Measurements from ENCODE around the gene BRPF1.

The BRPF1 gene

GRCh38 chr3:9701711-9702110 is 29.8 kb upstream of the BRPF1 start:
- H3K4me3 ChIP-seq (ENCODE audit: low read depth, low read length) = no peak overlapping the region
- DNase-seq (ENCODE audit: low read depth) = no peak
- no peak for TF ChIP-seq CTCF (conservative IDR thresholded peaks at IDR 0.05; ENCODE audit: low read depth, low read length)

DNA sequence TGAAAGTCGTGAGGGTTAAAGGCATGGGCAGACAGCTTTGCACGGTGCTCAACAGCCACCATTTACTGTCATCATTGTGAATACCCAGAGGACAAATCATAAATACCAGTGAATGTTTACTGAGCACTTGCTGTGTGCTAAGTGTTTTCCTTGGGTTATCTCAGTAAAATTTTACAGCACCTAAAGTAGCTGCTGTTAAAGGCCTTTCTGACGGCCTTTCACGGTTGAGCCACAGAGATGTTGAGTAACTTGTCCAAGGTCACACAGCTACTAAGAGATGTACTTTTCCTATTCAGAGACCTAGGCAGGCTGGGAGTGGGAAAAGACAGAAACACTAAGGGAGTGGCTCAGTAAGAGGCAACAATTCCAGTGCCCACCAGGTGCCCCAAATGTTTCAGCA is 28.3 kb upstream of the BRPF1 start:
- H3K4me3 ChIP-seq (ENCODE audit: low read depth, low read length) = no peak overlapping the region
- no peak for TF ChIP-seq CTCF (conservative IDR thresholded peaks at IDR 0.05; ENCODE audit: low read depth, low read length)
- DNase-seq (ENCODE audit: low read depth) = no peak

GRCh38 chr3:9703736-9704346 is 27.7 kb upstream of the BRPF1 start, which contains the start of gene CPNE9:
Gene CPNE9 (plus strand): TSS chr3:9703833. CDS start chr3:9703997, 164 bp downstream.
- no peak for TF ChIP-seq CTCF (conservative IDR thresholded peaks at IDR 0.05; ENCODE audit: low read depth, low read length)

GRCh38 chr3:9704347-9705322 is 26.9 kb upstream of the BRPF1 start:
- H3K4me3 ChIP-seq (ENCODE audit: low read depth, low read length) = peak overlapping the region; percentile 20
- no peak for TF ChIP-seq CTCF (conservative IDR thresholded peaks at IDR 0.05; ENCODE audit: low read depth, low read length)
- DNase-seq (ENCODE audit: low read depth) = peak; percentile 30

More at GRCh38 chr3:9703736-9704346, 27.7 kb upstream of the BRPF1 start, which contains the start of gene CPNE9:
- no peak for DNase-seq (ENCODE audit: low read depth)
- H3K4me3 ChIP-seq (ENCODE audit: low read depth, low read length) = peak within 1 kb of the TSS; percentile 20

- H3K4me3 ChIP-seq (ENCODE audit: low read depth, low read length) = no peak overlapping the region
- TF ChIP-seq CTCF (conservative IDR thresholded peaks at IDR 0.05; ENCODE audit: low read depth, low read length) = no peak
- DNase-seq (ENCODE audit: low read depth) = no peak
These were observed 21.3 kb upstream of the BRPF1 start for GRCh38 chr3:9710174-9710739.

DNA sequence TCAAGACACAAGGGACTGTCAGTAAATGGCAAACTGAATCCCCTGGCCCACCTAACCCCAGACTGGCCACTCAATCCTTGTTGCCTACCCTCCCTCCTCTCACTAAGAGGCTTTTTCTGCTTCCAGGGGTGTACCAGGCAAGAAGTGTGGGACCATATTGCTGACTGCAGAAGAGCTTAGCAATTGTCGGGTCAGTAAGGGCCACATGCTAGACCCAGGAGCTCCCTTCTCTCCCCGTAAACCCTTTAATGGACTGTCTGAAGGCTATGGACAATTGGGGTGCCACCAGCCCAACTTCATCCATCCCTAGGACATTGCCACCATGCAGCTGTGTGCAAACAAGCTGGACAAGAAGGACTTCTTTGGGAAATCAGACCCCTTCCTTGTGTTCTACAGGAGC is 19.1 kb upstream of the BRPF1 start:
- H3K4me3 ChIP-seq (ENCODE audit: low read depth, low read length) = no peak overlapping the region
- no peak for TF ChIP-seq CTCF (conservative IDR thresholded peaks at IDR 0.05; ENCODE audit: low read depth, low read length)

More for the DNA sequence above, 19.1 kb upstream of the BRPF1 start:
- no peak for DNase-seq (ENCODE audit: low read depth)

All from choroid plexus epithelial cell (primary cell).